ENCODE results near the gene CDC42EP3.

DNA sequence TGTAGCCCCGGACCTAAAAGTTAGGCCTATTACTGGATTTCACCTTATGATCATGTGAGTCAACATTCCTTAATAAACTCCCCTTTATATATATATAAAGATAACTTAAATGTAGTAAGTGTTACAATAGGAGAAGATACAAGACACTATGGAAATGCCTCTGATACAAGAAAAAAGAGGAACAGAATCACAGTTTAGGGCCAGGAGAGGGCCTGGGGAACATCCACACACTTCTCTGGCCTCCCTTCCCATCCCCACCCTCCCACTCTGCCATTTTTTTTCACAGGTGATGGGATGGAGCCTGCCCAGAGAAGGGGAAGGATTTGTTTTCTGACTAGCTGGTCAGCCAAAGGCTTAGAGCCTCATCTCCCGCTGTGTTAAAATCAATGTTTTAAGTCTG lies 6.4 kb downstream of the CDC42EP3 start:
- TF ChIP-seq, protein P1, sequence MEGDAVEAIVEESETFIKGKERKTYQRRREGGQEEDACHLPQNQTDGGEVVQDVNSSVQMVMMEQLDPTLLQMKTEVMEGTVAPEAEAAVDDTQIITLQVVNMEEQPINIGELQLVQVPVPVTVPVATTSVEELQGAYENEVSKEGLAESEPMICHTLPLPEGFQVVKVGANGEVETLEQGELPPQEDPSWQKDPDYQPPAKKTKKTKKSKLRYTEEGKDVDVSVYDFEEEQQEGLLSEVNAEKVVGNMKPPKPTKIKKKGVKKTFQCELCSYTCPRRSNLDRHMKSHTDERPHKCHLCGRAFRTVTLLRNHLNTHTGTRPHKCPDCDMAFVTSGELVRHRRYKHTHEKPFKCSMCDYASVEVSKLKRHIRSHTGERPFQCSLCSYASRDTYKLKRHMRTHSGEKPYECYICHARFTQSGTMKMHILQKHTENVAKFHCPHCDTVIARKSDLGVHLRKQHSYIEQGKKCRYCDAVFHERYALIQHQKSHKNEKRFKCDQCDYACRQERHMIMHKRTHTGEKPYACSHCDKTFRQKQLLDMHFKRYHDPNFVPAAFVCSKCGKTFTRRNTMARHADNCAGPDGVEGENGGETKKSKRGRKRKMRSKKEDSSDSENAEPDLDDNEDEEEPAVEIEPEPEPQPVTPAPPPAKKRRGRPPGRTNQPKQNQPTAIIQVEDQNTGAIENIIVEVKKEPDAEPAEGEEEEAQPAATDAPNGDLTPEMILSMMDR (IDR thresholded peaks at IDR 0.05; ENCODE audit: low read depth, low read length), result no peak
- TF ChIP-seq EZH2phosphoT487 (IDR thresholded peaks at IDR 0.05; ENCODE audit: low read depth), result no peak

Measured in OCI-LY3 (cell line).